ENCODE data around the gene TNFRSF14. TPM values are rescaled to one million over a fixed set of nuclear protein-coding genes. Genes with fewer than 3 reads are reported as not detected.

The TNFRSF14 gene
- total and polyA plus RNA-seq, 2 of the 13 experiments (the other 11 are each of a cell fraction or from before 2014, with no cell fraction given) = 11.9 to 49.9 TPM

GRCh38 chr1:2545754-2546514, 10.2 kb upstream of the TNFRSF14 start (continued):
- TF ChIP-seq ZNF484 (CRISPR knock-in tag; IDR thresholded peaks at IDR 0.05; ENCODE audit: borderline replicate concordance, low read depth) = no peak
- TF ChIP-seq LRRFIP1 (CRISPR knock-in tag; conservative IDR thresholded peaks at IDR 0.05) = no peak
- TF ChIP-seq DR1 (CRISPR knock-in tag; IDR thresholded peaks at IDR 0.05) = peak; percentile 16; the same call in 1 of the 2 replicates
- TF ChIP-seq CENPBD1 (CRISPR knock-in tag; IDR thresholded peaks at IDR 0.05; ENCODE audit: borderline replicate concordance, low read depth) = no peak
- no peak for TF ChIP-seq ZBTB25 (CRISPR knock-in tag; IDR thresholded peaks at IDR 0.05)
- no peak for TF ChIP-seq TCF12 (IDR thresholded peaks at IDR 0.05)
- no peak for TF ChIP-seq TCF12 (CRISPR knock-in tag; IDR thresholded peaks at IDR 0.05)
- no peak for TF ChIP-seq ZNF724P (CRISPR knock-in tag; IDR thresholded peaks at IDR 0.05; ENCODE audit: borderline replicate concordance)
- TF ChIP-seq PAWR (CRISPR knock-in tag; IDR thresholded peaks at IDR 0.05; ENCODE audit: borderline replicate concordance) = no peak
- TF ChIP-seq MIER3 (CRISPR knock-in tag; IDR thresholded peaks at IDR 0.05; ENCODE audit: borderline replicate concordance) = no peak
- no peak for TF ChIP-seq GABPA (IDR thresholded peaks at IDR 0.05; ENCODE audit: low read depth, low read length)
- TF ChIP-seq GABPA (CRISPR knock-in tag; IDR thresholded peaks at IDR 0.05; ENCODE audit: low read depth) = no peak
- peak; percentile 63 for TF ChIP-seq NFYB (CRISPR knock-in tag; IDR thresholded peaks at IDR 0.05)
- TF ChIP-seq ZNF282 (IDR thresholded peaks at IDR 0.05; ENCODE audit: partially characterized antibody) = no peak
- TF ChIP-seq HDAC2 (CRISPR knock-in tag; IDR thresholded peaks at IDR 0.05) = no peak
- TF ChIP-seq ZSCAN31 (CRISPR knock-in tag; IDR thresholded peaks at IDR 0.05; ENCODE audit: low read depth) = 0 out of 2 replicates have a peak, but pooled peaks have one; percentile 56
- 0 out of 2 replicates have a peak, but pooled peaks have one; percentile 49 for TF ChIP-seq TFE3 (CRISPR knock-in tag; IDR thresholded peaks at IDR 0.05)
- TF ChIP-seq EED (CRISPR knock-in tag; IDR thresholded peaks at IDR 0.05) = peak; percentile 23; the same call in 1 of the 2 replicates
- no peak for TF ChIP-seq ZBTB7A (CRISPR knock-in tag; IDR thresholded peaks at IDR 0.05)
- no peak for TF ChIP-seq CSRNP2 (CRISPR knock-in tag; conservative IDR thresholded peaks at IDR 0.05; ENCODE audit: low read depth)
- TF ChIP-seq ZNF441 (CRISPR knock-in tag; IDR thresholded peaks at IDR 0.05; ENCODE audit: borderline replicate concordance) = no peak
- no peak for TF ChIP-seq E2F1 (CRISPR knock-in tag; IDR thresholded peaks at IDR 0.05)

Measured in HepG2 (cell line).